H1 (cell line): Measurements from ENCODE around the gene RELT. TPM values are rescaled to one million over a fixed set of nuclear protein-coding genes. Genes with fewer than 3 reads are reported as not detected.

Experiments used
- GABPA ChIP-seq: IDR thresholded peaks from 2 replicates; pipeline ENCODE4 v1.6.1; 2011; ENCODE audit warnings: mild to moderate bottlenecking, low read length, moderate library complexity, borderline replicate concordance; ENCODE audit not compliant: insufficient read depth
- NANOG ChIP-seq: IDR thresholded peaks from 2 replicates; pipeline ENCODE4 v1.6.1; 2011; ENCODE audit warnings: low read length, low read depth, mild to moderate bottlenecking, inconsistent platforms; ENCODE audit not compliant: insufficient read depth, poor library complexity, severe bottlenecking
- SAP30 ChIP-seq: fragments of 300-600 bp; sonication (generic); IDR thresholded peaks from 2 replicates; pipeline ENCODE4 v1.7.1; 2012; ENCODE audit warnings: low read length, moderate library complexity, mild to moderate bottlenecking, inconsistent platforms; ENCODE audit not compliant: insufficient read depth, insufficient replicate concordance
- SP4 ChIP-seq: IDR thresholded peaks from 2 replicates; pipeline ENCODE4 v1.6.1; 2012; ENCODE audit warnings: low read length, inconsistent platforms
- SRF ChIP-seq: IDR thresholded peaks from 2 replicates; pipeline ENCODE4 v1.6.1; 2011; ENCODE audit warnings: mild to moderate bottlenecking, low read depth, low read length, moderate library complexity
- TAF1 ChIP-seq: IDR thresholded peaks from 2 replicates; pipeline ENCODE4 v1.6.1; 2011; ENCODE audit warnings: mild to moderate bottlenecking, low read depth, low read length
- TCF12 ChIP-seq: IDR thresholded peaks from 2 replicates; pipeline ENCODE4 v1.6.1; 2011; ENCODE audit warnings: low read depth, mild to moderate bottlenecking, low read length
- polyA plus RNA-seq, 7 experiments: library from polyadenylated mRNA; depleted of rRNA in 3 of 7; stranded (reverse) in 5 of 7; unstranded in 2 of 7; fragments of >200 nt in 5 of 7; fragments of 200-250 nt in 2 of 7; gene quantifications; 1 replicate in 5 of 7; 2 replicates in 1 of 7; 4 replicates in 1 of 7; pipeline versions ENCODE4 v1.2.1 to v1.2.3, GENCODE V29; 2011 to 2013; ENCODE audit warnings: missing spikeins in 2 of 7, mixed read lengths in 2 of 7
- total RNA-seq: library from RNA; stranded (reverse); fragmentation: NEBNext Ultra II Directional; extraction: Animal tissue kit (Norgen Biotek cat#: 25700); gene quantifications from 2 replicates; pipeline ENCODE4 v1.2.1, GENCODE V29; 2021

RELT gene
- total and polyA plus RNA-seq, 2 of the 8 experiments (the other 6 are each of a cell fraction or from before 2014, with no cell fraction given): 3.4 to 5.7 TPM

- no peak for TF ChIP-seq SRF
- no peak for TF ChIP-seq GABPA
- no peak for TF ChIP-seq TCF12
- no peak for TF ChIP-seq SAP30
- TF ChIP-seq NANOG: no peak
- TF ChIP-seq SP4: no peak
- no peak for TF ChIP-seq TAF1
These were observed 27.3 kb downstream of the RELT start (continued) for GRCh38 chr11:73403541-73403940.
